GM19397 (cell line): ENCODE data around the gene SLC37A3.

Source experiments
- ATAC-seq: cut with Tn5 transposase; IDR thresholded peaks from one replicate; pipeline ENCODE4 v1.9.1; 2021; ENCODE audit warnings: mild to moderate bottlenecking, moderate library complexity; ENCODE audit not compliant: unreplicated experiment

SLC37A3 gene

GRCh38 chr7:140402178-140402835, 4.0 kb upstream of the SLC37A3 start:
- ATAC-seq = no peak

DNA sequence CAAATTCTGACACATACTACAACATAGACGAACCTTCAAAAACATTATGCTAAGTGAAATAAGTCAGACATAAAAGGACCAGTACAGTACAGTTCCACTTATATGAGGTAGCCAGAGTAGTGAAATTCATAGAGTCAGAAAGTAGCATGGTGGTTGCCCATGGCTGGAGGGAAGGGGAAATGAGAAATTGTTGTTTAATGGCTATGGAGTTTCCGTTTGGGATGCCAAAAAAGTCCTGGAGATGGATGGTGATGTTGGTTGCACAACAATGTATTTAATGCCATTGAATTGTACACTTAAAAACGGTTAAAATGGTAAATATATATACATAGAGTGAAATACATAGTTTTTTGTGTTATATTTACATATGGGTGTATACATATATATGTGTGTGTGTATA, 2.1 kb upstream of the SLC37A3 start:
- no peak for ATAC-seq

- no peak for ATAC-seq
Measured at GRCh38 chr7:140398821-140399220, 491 bp upstream of the SLC37A3 start.

DNA sequence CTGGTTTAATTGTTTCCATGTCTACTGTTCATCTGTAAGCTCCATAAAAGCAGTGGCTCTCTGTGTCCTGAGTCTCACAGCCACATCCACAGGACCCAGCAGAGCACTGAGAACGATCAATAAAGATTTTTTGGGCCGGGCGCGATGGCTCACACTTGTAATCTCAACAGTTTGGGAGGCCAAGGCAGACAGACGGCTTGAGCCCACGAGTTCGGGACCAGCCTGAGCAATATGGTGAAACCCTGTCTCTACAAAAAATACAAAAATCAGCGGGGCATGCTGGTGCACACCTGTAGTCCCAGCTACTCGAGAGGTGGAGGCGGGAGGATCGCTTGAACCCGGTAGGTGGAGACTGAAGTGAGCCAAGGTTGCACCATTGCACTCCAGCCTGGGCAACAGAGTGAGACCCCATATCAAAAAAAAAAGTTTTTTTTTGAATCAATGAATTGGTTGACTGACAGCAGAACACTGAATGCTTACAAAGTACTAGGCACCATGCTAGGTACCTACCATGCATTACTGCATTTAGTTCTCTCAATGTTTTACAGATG, 4.5 kb downstream of the SLC37A3 start:
- ATAC-seq = no peak

DNA sequence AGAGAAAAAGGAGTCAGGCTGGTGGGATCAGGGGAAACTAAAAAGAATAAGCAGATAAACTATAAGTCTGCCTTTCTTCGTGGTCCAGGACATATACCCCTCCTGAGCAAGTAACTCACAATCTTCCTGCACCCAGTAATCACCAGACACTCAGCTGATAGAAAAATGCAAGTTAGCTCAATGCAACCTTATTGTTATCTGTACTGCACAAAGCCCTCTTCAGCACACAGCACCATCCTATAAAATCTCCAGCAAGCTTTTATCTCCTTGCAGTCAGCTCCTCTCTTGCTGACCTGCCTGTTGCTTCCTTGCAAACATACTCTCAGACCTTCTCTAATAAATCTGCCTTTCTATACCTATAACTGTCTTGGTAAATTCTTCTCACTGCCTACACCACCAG, 6.7 kb downstream of the SLC37A3 start:
- ATAC-seq = no peak

GRCh38 chr7:140390466-140391190, 7.7 kb downstream of the SLC37A3 start:
- ATAC-seq = peak; percentile 63

DNA sequence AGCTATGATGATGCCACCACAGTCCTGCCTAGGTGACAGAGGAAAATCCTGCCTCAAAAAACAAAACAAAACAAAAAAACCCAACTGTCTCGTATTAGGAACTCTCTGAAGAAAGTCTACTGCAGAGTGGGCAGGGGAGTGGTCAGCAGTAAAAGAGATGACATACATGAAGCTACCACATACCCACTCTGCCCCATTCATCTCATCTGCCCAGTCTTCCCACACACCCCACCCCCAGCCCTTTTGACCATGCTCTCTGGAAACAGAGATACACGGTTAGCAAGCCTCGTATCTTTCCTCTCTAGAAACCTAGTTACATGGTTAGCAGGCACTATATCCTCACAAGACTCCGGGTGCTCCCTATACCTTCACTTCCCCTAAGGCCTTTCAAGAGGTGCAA, 8.3 kb downstream of the SLC37A3 start:
- ATAC-seq = peak; percentile 17

DNA sequence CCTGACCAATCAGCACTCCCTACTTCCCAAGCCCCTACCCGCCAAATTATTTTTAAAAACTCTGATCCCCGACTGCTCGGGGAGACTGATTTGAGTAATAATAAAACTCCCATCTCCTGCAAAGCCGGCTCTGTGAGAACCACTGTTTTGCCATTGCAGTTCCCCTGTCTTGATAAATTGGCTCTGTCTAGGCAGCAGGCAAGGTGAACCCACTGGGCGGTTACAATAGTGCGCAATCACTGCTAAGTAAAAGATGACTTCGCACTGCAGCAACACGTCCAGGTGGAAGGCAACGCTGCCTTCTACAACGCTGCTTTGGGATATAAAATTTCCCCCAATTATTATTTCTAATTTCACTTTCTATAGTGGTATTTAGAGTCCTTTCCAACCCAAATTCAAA, 8.9 kb downstream of the SLC37A3 start:
- ATAC-seq = no peak

DNA sequence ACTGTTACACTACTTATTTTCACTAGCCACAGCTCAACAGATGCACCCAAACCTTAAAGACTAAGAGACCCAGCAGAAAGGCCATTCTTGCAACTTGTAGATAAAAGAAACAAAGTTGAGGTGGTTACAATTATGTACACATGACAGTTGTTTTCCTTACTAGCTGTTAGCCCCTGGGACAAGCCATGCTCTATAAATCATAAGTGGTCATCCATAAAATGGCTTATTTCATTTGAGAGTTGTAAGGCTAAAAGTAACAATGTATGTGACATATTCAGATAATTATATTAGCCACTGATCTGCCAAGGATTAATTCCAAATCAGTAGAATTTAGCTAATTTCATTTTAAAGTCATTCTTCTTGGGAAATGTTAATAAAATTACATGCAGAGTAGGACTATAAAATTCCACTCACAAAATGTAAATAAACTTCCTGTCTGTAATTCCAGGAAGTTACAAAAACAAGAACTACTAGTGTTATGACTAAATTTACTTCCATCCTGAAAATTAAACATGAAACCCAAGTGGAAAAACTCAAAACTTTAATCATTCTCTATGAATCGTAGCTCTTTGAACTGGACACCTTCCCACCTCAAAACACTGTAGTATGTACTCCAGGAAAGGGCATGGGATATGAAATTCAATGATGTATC, 13.3 kb downstream of the SLC37A3 start:
- ATAC-seq = no peak

GRCh38 chr7:140383954-140384713, 14.2 kb downstream of the SLC37A3 start:
- ATAC-seq = no peak

DNA sequence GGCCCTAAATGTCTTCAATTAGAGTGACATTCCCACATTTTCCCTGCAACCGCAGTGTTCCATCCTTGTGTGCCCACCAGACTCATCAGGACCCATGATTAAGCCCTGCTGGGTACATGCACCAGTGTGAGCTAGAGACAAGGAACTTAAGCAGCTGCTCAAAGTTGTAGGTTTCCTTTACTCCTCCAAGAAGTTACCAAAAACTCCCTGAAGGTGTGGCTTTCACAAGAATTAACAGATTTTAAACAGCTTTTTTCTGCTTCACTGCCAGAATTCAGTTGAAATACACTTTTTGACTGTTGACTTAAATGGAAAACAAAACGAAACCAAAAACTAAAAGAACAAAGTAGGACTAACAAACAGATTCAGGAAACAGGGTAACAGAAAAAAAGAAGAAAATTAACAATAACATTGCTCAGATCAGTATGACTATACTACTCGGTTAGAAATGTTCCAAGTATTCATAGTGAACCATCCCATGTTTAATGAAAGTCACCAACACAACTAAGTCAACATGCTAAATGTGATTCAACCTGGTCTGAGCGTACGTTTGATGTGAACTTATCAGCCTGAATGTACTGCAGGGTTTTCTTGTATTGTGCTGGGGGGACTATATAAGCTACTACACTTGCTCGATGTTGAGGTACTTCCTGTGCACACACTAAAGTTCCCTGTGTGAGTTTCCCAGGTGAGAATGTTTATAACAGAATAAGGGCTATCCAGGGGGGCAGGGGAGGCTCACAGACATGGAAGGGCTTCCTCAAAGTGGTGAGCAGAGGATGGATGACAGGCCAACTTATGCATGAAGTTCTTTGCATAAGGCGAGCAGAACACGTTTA, 22.2 kb downstream of the SLC37A3 start:
- no peak for ATAC-seq

- no peak for ATAC-seq
Measured at GRCh38 chr7:140375323-140375722, 23.0 kb downstream of the SLC37A3 start.

DNA sequence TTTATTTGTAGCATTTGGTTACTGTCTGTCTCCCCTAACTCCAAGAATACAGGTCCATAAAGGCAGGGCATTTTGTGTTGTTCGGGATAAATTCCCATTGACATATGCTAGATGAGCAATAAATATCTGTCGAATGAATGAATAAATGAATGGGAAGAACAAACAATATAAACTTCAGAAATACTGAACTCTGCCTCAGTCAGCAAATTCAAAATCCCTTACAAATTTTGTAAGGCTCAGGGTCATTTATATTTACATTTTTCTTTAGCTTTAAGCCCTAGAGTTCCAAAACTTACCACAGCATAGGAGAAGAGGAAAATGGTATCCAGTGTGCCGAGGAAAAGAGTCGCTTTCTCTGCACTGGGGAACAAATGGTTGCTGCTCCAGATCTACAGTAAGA, 29.0 kb downstream of the SLC37A3 start:
- ATAC-seq = no peak

- ATAC-seq = no peak
Measured at GRCh38 chr7:140367528-140367927, 30.8 kb downstream of the SLC37A3 start.

- no peak for ATAC-seq
Measured at GRCh38 chr7:140364819-140365218, 33.5 kb downstream of the SLC37A3 start.

GRCh38 chr7:140360697-140361229, 37.6 kb downstream of the SLC37A3 start:
- no peak for ATAC-seq

DNA sequence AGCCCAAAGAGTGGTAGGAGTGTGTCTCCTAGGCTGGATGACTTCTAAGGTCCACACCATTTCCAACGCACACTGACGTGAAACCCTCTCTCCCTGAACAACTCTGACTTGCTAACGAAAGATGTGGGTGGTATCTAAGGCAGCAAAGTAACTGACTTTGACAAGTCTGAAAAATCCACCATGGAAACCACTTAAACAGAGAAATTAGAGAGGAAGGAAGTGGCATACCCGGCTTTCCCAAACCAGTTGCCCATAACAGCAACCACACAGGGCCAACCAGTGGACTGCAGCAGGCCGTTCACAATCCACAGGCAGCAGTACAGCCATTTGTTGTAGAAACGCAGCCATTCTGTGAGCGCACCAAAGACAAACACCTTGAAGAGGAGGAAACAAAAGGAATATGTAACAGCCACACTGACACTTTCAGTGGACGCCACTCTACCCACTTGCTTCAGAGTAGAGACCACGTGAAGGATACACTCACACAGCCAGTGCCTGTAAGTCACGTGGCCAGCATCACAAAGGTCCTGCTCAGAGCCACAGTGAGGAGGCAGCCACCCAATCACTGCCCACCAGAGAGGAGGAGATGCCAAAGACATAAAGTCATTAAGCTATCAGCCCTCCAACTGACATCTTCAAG, 39.8 kb downstream of the SLC37A3 start:
- no peak for ATAC-seq

DNA sequence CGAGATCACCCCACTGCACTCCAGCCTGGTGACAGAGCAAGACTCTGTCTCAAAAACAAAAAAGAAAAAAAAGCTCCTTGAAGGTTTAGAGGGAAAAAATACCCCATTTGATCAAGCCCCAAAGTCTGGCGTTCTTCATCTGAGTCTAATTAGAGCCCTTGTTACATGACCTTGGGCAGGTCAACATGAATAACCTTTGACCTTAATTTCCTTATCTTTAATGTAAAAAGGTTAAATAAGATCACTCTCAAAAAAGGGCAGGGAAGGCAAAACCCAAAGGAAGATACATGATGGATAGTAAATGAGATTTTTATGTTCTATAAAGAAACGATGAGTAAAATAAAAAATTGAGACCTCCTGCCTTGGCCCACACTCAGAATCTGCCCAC, 40.3 kb downstream of the SLC37A3 start:
- ATAC-seq = no peak

DNA sequence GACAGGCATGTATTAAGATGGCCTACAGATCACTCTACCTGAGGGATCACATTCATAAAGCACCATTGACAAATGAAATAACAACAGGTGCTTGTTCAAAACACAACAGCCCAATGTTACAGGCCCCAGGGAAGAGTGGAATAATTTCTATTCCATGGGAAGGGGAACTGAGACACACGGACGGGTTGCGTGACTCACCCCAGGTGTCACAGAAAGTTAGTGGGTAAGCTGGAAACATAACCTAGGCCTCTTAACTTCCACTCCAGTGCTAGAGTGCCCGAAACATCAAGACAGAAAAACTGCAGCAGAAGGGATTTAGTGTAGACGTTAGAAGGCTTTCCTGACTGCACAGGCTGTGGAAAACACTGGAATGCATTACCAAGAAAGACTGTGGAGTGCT, 48.3 kb downstream of the SLC37A3 start:
- ATAC-seq = no peak
